Suprapubic skin (tissue), 4 donors: ENCODE data around the gene CALML3. TPM values are rescaled to one million over a fixed set of nuclear protein-coding genes. Genes with fewer than 3 reads are reported as not detected.
A peak's percentile ranks its signal among the peaks of the same experiment; 100 is the strongest.

Source experiments
- DNase-seq, 2 donors: peaks; one replicate each; pipeline ENCODE4 v3.0.0-alpha.2; 2019; ENCODE audit warnings: low spot score in 2 of 2
- H3K27ac ChIP-seq: fragments of 200-600 bp; sonication (generic); one replicate; pipeline ENCODE4 v1.5.1; 2019
- H3K27me3 ChIP-seq: fragments of 200-600 bp; sonication (generic); one replicate; pipeline ENCODE4 v1.5.1; 2019
- H3K36me3 ChIP-seq: fragments of 200-600 bp; sonication (generic); one replicate; pipeline ENCODE4 v1.5.1; 2019
- H3K4me1 ChIP-seq: fragments of 200-600 bp; sonication (generic); one replicate; pipeline ENCODE4 v1.5.1; 2019
- H3K4me3 ChIP-seq: fragments of 200-600 bp; sonication (generic); one replicate; pipeline ENCODE4 v1.5.1; 2019; ENCODE audit warnings: mild to moderate bottlenecking
- H3K9me3 ChIP-seq: fragments of 200-600 bp; sonication (generic); one replicate; pipeline ENCODE4 v1.5.1; 2019
- EP300 ChIP-seq: sonication (generic); formaldehyde crosslinking; IDR thresholded peaks from one replicate; pipeline ENCODE4 v1.6.1; 2017; ENCODE audit warnings: antibody characterized with exemption
- POLR2A ChIP-seq, 2 donors: fragments of 450-650 bp; IDR thresholded peaks; one replicate each; pipeline ENCODE4 v1.6.1; 2017; ENCODE audit warnings: antibody characterized with exemption in 2 of 2, mild to moderate bottlenecking in 2 of 2, moderate library complexity in 2 of 2
- POLR2AphosphoS5 ChIP-seq, 3 donors: sonication (generic); formaldehyde crosslinking; IDR thresholded peaks; one replicate each; pipeline ENCODE4 v1.6.1; 2017; ENCODE audit warnings: antibody characterized with exemption in 3 of 3
- WGBS: methylation state at CpG from one replicate; pipeline ENCODE4 v1.1.5; 2018; 5-methylcytosine and 5-hydroxymethylcytosine counted together
- total RNA-seq, 4 donors: library from RNA; depleted of rRNA; stranded (reverse); fragments of >200 nt; gene quantifications; one replicate each; pipeline ENCODE4 v1.1.0, GENCODE V29; 2016
- TF ChIP-seq, protein P1 (sequence below), 2 donors: fragments of 200-600 bp in 1 of 2; fragments of 450-650 bp in 1 of 2; sonication (generic) in 1 of 2; IDR thresholded peaks; one replicate each; pipeline ENCODE4 v1.5.1; 2016 to 2019; ENCODE audit warnings: antibody characterized with exemption in 2 of 2, mild to moderate bottlenecking in 1 of 2, moderate library complexity in 1 of 2

Gene CALML3
- total RNA-seq, 4 donors from 2014 or later: 27.4 to 296 (median 105) TPM

DNA sequence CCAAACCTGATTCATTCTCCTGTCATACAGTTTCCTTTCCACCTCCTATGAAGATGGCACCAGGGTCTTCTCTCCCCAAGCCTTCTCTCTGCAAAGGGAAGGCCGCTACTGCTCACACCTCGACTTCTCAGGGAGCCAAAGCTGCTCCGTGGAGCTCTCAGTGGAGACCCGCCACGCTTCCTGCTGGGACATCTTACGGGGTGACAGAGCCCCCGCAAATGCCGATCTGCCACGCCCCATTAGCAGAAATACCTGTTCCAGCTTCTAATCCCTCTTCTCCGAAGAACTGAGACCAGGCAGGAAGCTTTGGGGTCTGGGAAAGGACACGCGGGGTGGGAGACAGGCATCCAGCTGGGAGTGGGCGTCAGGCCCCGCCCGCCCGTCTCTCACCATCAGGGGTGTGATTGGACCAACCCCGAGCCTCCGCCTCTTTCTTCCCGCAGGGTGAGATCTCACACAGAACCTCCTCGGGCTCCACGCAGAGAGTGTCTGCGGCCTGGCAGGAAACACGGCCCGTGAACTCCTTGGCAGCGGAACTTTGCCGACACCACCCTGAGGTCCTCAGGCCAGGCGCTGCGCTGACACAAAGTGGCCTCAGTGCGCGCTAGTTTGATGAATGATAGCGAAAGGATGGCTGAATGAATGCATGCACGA lies 13.4 kb upstream of the CALML3 start:
- WGBS: 84% methylated on average over 32 of the region's 32 CpGs
- TF ChIP-seq, protein P1, sequence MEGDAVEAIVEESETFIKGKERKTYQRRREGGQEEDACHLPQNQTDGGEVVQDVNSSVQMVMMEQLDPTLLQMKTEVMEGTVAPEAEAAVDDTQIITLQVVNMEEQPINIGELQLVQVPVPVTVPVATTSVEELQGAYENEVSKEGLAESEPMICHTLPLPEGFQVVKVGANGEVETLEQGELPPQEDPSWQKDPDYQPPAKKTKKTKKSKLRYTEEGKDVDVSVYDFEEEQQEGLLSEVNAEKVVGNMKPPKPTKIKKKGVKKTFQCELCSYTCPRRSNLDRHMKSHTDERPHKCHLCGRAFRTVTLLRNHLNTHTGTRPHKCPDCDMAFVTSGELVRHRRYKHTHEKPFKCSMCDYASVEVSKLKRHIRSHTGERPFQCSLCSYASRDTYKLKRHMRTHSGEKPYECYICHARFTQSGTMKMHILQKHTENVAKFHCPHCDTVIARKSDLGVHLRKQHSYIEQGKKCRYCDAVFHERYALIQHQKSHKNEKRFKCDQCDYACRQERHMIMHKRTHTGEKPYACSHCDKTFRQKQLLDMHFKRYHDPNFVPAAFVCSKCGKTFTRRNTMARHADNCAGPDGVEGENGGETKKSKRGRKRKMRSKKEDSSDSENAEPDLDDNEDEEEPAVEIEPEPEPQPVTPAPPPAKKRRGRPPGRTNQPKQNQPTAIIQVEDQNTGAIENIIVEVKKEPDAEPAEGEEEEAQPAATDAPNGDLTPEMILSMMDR (IDR thresholded peaks at IDR 0.05): no peak
- TF ChIP-seq EP300 (no peak), POLR2A (IDR thresholded peaks at IDR 0.05) (no peak), POLR2AphosphoS5 (IDR thresholded peaks at IDR 0.05) (no peak)
- H3K27ac ChIP-seq: peak overlapping the region; percentile 32

DNA sequence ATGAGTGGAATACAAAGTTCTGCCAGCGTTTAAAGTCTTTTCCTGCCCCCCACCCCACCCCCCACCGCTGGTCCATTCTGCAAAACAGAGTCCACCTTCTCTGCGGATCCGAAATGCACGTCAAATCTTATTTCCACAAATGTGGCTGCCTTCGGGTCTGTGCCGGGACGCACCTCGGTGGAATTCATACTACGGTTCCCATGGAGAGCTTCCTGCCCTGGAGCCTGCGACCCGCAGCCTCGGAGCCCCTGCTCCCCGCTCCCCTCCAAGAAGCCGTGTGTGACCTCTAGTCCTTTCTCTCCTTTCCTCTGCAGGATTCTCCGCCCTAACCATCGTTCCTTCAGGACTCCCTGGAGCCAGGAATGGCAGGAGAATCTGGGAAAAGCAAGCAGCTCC lies 12.9 kb upstream of the CALML3 start:
- no peaks in the 10 kb centered on the region for H3K27me3 ChIP-seq
- H3K4me1 ChIP-seq: peaks cover 63% of the 10 kb centered on the region
- 92% methylated on average over 17 of the region's 17 CpGs for WGBS
- peak in 1 of 2 donors; percentile 51 for DNase-seq
- no peaks in the 10 kb centered on the region for H3K36me3 ChIP-seq
- H3K4me3 ChIP-seq: no peak overlapping the region
- no peaks in the 10 kb centered on the region for H3K9me3 ChIP-seq
- TF ChIP-seq EP300 (no peak), POLR2AphosphoS5 (IDR thresholded peaks at IDR 0.05) (no peak), POLR2A (IDR thresholded peaks at IDR 0.05) (no peak)
- TF ChIP-seq, protein P1 (IDR thresholded peaks at IDR 0.05): no peak
- no peak overlapping the region for H3K27ac ChIP-seq

More for the DNA sequence above, 13.4 kb upstream of the CALML3 start:
- no peaks in the 10 kb centered on the region for H3K9me3 ChIP-seq
- no peak overlapping the region for H3K4me3 ChIP-seq
- peak in 1 of 2 donors; percentile 62 for DNase-seq
- peaks cover 69% of the 10 kb centered on the region for H3K4me1 ChIP-seq
- no peaks in the 10 kb centered on the region for H3K36me3 ChIP-seq
- H3K27me3 ChIP-seq: no peaks in the 10 kb centered on the region

DNA sequence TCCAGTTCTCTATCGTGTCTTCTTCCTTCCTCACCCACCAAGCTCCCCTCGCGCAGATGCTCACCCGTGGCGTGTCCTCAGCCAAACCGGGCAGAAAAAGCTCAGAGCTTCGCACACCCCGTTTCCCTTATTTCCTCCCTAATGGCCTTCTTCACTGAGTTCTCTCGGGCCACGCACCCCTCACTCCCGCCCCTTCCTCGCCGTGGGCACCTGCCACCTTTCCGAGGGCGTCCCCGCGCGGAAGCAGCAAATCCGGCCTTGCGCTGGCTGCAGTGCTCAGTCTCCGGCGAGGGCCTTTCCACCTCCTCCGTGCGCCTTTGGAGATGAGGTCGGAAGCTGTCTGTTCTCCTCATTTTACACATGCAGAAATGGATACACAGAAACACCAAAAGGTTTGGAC lies 12.4 kb upstream of the CALML3 start:
- Histone ChIP-seq H3K27ac (no peak overlapping the region), H3K36me3 (no peaks in the 10 kb centered on the region), H3K9me3 (no peaks in the 10 kb centered on the region), H3K4me3 (no peak overlapping the region), H3K27me3 (no peaks in the 10 kb centered on the region), H3K4me1 (peaks cover 59% of the 10 kb centered on the region)
- peak in 1 of 2 donors; percentile 39 for DNase-seq
- WGBS: 96% methylated on average over 25 of the region's 25 CpGs
- TF ChIP-seq EP300 (no peak), POLR2A (IDR thresholded peaks at IDR 0.05) (no peak), POLR2AphosphoS5 (IDR thresholded peaks at IDR 0.05) (no peak)
- TF ChIP-seq, protein P1 (IDR thresholded peaks at IDR 0.05): no peak

DNA sequence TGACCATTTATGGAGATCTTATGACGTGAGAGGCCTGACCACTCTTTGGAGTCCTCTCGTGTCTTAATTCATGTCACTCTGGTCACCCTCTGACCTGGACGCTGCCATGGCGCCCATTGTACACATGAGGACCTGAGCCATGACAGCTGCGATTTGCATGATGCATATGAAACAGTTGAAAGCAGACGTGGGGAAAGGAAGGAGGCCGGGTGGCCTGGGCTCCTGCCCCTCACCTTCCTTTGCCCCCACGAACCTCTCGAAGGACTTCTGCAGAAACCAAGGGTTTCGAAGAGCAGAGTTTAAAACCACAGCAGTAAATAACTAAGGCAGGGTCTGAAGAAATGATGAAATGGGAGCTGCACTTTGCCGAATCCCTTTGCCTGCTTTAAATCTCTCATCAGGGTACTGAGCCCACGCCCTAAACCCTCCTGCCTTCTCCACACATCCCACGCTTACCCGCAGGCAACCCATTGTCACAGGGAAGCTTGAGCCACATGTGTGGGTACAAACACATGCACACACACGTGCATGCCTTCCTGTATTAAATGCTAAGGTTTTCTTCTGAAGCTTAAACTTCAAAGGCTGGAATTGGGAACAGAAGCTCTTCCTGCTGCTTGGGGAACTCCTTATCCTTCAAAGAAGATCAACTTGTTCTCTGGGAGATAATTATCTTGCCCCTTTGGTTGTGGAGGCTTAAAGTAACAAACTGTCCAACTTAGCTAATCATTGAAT lies 11.7 kb upstream of the CALML3 start:
- peak in 1 of 2 donors; percentile 35 for DNase-seq
- TF ChIP-seq EP300 (no peak), POLR2AphosphoS5 (IDR thresholded peaks at IDR 0.05) (no peak), POLR2A (IDR thresholded peaks at IDR 0.05) (no peak)
- TF ChIP-seq, protein P1 (IDR thresholded peaks at IDR 0.05): no peak
- H3K4me1 ChIP-seq: peaks cover 52% of the 10 kb centered on the region

DNA sequence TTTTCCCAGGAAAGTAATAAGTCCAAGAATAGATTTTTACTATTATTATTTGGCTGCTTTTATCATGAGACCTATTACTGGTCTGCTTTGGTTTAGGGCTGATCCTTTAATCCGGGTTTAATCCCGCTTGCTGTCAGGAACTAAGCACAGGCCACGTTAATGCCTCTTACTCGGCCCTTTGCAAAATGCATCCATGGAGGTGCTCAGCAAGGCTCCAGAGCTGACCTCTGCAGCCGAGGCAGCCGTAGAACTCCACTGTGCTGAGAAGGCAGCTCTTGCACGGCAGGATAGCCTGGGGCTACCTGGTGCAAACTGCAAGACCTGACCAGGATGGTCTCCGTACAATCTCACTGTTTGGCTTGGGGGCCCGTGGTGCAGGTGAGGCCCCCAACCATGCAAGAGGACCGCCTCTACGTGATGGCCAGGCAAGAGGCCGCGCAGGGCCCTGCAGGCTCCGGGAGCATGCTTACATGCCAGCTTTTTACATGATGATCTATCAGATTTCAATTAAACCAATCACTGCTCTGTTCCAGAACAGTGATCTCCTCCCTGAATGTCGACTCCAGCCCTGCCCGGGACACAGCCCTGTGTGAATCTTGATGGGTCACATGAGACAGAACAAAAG lies 10.4 kb upstream of the CALML3 start:
- Histone ChIP-seq H3K4me3 (no peak overlapping the region), H3K36me3 (no peaks in the 10 kb centered on the region), H3K27ac (no peak overlapping the region), H3K4me1 (peaks cover 40% of the 10 kb centered on the region), H3K27me3 (no peaks in the 10 kb centered on the region), H3K9me3 (no peaks in the 10 kb centered on the region)
- no peak for TF ChIP-seq POLR2AphosphoS5 (IDR thresholded peaks at IDR 0.05)
- TF ChIP-seq, protein P1 (IDR thresholded peaks at IDR 0.05): no peak
- no peak for TF ChIP-seq EP300
- TF ChIP-seq POLR2A (IDR thresholded peaks at IDR 0.05): no peak
- WGBS: 86% methylated on average over 16 of the region's 16 CpGs
- peak in 1 of 2 donors; percentile 44 for DNase-seq

More for the DNA sequence above, 11.7 kb upstream of the CALML3 start:
- WGBS: 90% methylated on average over 15 of the region's 15 CpGs
- Histone ChIP-seq H3K4me3 (no peak overlapping the region), H3K27ac (peak overlapping the region; percentile 38), H3K27me3 (no peaks in the 10 kb centered on the region), H3K9me3 (no peaks in the 10 kb centered on the region), H3K36me3 (no peaks in the 10 kb centered on the region)
